ENCODE measurements around the gene LIG1. TPM values are rescaled to one million over a fixed set of nuclear protein-coding genes. Genes with fewer than 3 reads are reported as not detected.
A peak's percentile ranks its signal among the peaks of the same experiment; 100 is the strongest.

Gene LIG1
- total RNA-seq, 4 donors from 2014 or later = 6.1 to 21.9 (median 6.7) TPM

- no peak overlapping the region for H3K4me3 ChIP-seq
- WGBS, 2 donors = 87% methylated on average over 11 of the region's 11 CpGs
- TF ChIP-seq, protein P1, sequence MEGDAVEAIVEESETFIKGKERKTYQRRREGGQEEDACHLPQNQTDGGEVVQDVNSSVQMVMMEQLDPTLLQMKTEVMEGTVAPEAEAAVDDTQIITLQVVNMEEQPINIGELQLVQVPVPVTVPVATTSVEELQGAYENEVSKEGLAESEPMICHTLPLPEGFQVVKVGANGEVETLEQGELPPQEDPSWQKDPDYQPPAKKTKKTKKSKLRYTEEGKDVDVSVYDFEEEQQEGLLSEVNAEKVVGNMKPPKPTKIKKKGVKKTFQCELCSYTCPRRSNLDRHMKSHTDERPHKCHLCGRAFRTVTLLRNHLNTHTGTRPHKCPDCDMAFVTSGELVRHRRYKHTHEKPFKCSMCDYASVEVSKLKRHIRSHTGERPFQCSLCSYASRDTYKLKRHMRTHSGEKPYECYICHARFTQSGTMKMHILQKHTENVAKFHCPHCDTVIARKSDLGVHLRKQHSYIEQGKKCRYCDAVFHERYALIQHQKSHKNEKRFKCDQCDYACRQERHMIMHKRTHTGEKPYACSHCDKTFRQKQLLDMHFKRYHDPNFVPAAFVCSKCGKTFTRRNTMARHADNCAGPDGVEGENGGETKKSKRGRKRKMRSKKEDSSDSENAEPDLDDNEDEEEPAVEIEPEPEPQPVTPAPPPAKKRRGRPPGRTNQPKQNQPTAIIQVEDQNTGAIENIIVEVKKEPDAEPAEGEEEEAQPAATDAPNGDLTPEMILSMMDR (IDR thresholded peaks at IDR 0.05) = no peak
- TF ChIP-seq EP300 (IDR thresholded peaks at IDR 0.05) (no peak), POLR2A (IDR thresholded peaks at IDR 0.05) (no peak)
Measured at GRCh38 chr19:48118131-48118517, 52.0 kb downstream of the LIG1 start.

DNA sequence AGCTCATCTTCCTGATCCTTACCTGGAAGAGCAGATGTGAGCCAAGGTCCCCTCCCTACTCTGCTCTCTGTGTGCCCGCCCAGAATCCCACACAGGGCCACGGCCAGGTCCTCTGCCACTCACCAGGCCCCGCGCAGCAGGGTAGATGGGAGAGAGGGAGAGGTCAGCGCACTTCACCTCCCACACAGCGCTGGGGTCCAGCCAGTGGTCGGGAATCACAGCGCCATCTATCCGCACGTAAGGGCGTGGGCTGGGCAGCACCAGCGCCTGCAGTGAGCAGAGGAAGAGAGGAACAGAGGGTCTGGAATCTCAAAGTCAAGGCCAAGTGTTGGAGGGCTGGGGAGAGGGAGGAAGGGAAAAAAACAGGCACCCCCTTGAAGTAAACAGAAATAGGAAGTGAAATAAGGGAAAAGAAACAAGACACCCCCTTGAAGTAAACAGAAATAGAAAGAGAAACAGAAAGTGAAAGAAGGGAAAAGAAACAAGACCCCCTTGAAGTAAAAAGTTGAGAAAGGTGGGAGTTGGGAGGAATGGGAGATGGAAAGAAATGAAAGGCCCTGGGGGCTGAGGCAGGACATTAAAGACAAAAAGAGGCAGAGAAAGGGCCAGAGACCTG lies 52.5 kb downstream of the LIG1 start:
- WGBS, 2 donors = 72 to 80% methylated on average over 12 of the region's 12 CpGs
- no peak for TF ChIP-seq EP300 (IDR thresholded peaks at IDR 0.05)

More at GRCh38 chr19:48118131-48118517, 52.0 kb downstream of the LIG1 start:
- Histone ChIP-seq H3K27ac (no peak overlapping the region), H3K27me3 (no peaks in the 10 kb centered on the region), H3K36me3 (peaks cover 0 to 76% (median 0%) of the 10 kb centered on the region in 3 donors), H3K9me3 (no peaks in the 10 kb centered on the region), H3K4me1 (no peaks in the 10 kb centered on the region)
- DNase-seq (ENCODE audit: low spot score in 2 of 2) = no peak

GRCh38 chr19:48113190-48113917 lies 56.8 kb downstream of the LIG1 start:
- peaks cover 0 to 19% (median 6%) of the 10 kb centered on the region in 4 donors for H3K4me1 ChIP-seq
- TF ChIP-seq POLR2A (IDR thresholded peaks at IDR 0.05) (no peak), EP300 (IDR thresholded peaks at IDR 0.05) (no peak)
- TF ChIP-seq, protein P1 (IDR thresholded peaks at IDR 0.05) = no peak
- H3K9me3 ChIP-seq = no peaks in the 10 kb centered on the region
- 82 to 84% methylated on average over 16 of the region's 16 CpGs for WGBS, 2 donors
- peaks cover 0 to 35% (median 0%) of the 10 kb centered on the region in 3 donors for H3K36me3 ChIP-seq
- H3K27ac ChIP-seq = no peak overlapping the region
- no peak overlapping the region for H3K4me3 ChIP-seq
- no peak for DNase-seq (ENCODE audit: low spot score in 2 of 2)
- H3K27me3 ChIP-seq = no peaks in the 10 kb centered on the region

More for the DNA sequence above, 52.5 kb downstream of the LIG1 start:
- Histone ChIP-seq H3K36me3 (peaks cover 0 to 71% (median 0%) of the 10 kb centered on the region in 3 donors), H3K4me1 (no peaks in the 10 kb centered on the region), H3K27me3 (no peaks in the 10 kb centered on the region), H3K9me3 (no peaks in the 10 kb centered on the region), H3K4me3 (no peak overlapping the region), H3K27ac (no peak overlapping the region)
- no peak for DNase-seq (ENCODE audit: low spot score in 2 of 2)

DNA sequence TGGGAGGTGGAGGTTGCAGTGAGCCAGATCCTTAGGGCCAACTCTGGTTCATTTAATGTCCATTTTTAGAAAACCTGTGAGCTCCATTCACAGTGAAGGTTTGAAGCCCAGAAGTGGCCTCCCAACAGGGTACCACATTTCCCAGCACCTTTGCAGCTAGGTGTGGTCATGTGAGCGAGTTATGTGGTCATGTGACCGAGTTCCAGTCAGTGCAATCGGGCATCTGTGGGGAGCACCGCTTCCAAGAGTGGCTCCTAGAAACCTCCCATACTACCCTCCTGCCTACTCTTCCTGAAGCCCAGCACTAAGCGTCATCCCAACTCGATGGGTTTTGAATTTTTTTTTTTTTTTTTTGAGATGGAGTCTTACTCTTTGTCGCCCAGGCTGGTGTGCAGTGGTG lies 58.9 kb downstream of the LIG1 start:
- 56 to 63% methylated on average over 7 of the region's 7 CpGs for WGBS, 2 donors
- TF ChIP-seq EP300 (IDR thresholded peaks at IDR 0.05) = no peak
- TF ChIP-seq POLR2A (IDR thresholded peaks at IDR 0.05) = no peak
- TF ChIP-seq, protein P1 (IDR thresholded peaks at IDR 0.05) = no peak
- Histone ChIP-seq H3K27me3 (no peaks in the 10 kb centered on the region), H3K27ac (peak overlapping the region; percentile 82 to 96 (median 87)), H3K9me3 (no peaks in the 10 kb centered on the region), H3K4me3 (peak overlapping the region in 1 of 4 donors; percentile 59), H3K4me1 (peaks cover 0 to 30% (median 9%) of the 10 kb centered on the region in 4 donors), H3K36me3 (peaks cover 0 to 16% (median 0%) of the 10 kb centered on the region in 3 donors)
- DNase-seq (ENCODE audit: low spot score in 2 of 2) = no peak

- peaks cover 0 to 30% (median 9%) of the 10 kb centered on the region in 4 donors for H3K4me1 ChIP-seq
Measured at GRCh38 chr19:48110350-48110966, 59.7 kb downstream of the LIG1 start, which contains the start of gene PLA2G4C. TSS of gene PLA2G4C (minus strand) at chr19:48110817. CDS start at chr19:48106529, 4,288 bp downstream.

More at GRCh38 chr19:48110350-48110966, 59.7 kb downstream of the LIG1 start, which contains the start of gene PLA2G4C:
- Histone ChIP-seq H3K27ac (peak within 1 kb of the TSS; percentile 82 to 96 (median 87)), H3K4me3 (peak within 1 kb of the TSS; percentile 32 to 59 (median 40)), H3K27me3 (no peaks in the 10 kb centered on the region), H3K36me3 (peaks cover 0 to 11% (median 0%) of the 10 kb centered on the region in 3 donors), H3K9me3 (no peaks in the 10 kb centered on the region)
- 0 to 1% methylated on average over 27 of the region's 27 CpGs for WGBS, 2 donors
- TF ChIP-seq POLR2A (IDR thresholded peaks at IDR 0.05) = no peak
- TF ChIP-seq, protein P1 (IDR thresholded peaks at IDR 0.05) = peak in 1 of 5 experiments; percentile 16
- peak; percentile 29 to 74 for TF ChIP-seq EP300 (IDR thresholded peaks at IDR 0.05)
- DNase-seq (ENCODE audit: low spot score in 2 of 2) = peak; percentile 72 to 76
